Measurements from ENCODE around the gene PHF20.

Gene PHF20

GRCh38 chr20:35917077-35917476 is 145.3 kb downstream of the PHF20 start:
- no peak for TF ChIP-seq CTCF (IDR thresholded peaks at IDR 0.05; ENCODE audit: insufficient read depth, low read length, poor library complexity, severe bottlenecking)
- no peak for DNase-seq (ENCODE audit: extremely low read depth, insufficient read length)
- no peak overlapping the region for H3K4me3 ChIP-seq (replicated peaks; ENCODE audit: low read depth, low read length)
- no peaks in the 10 kb centered on the region for H3K27me3 ChIP-seq (replicated peaks; ENCODE audit: control insufficient read depth, insufficient read depth, low read length)
- peaks cover 14% of the 10 kb centered on the region for H3K36me3 ChIP-seq (ENCODE audit: control insufficient read depth, insufficient read depth, low read length)

- no peak for TF ChIP-seq CTCF (IDR thresholded peaks at IDR 0.05; ENCODE audit: insufficient read depth, low read length, poor library complexity, severe bottlenecking)
- Histone ChIP-seq H3K4me3 (replicated peaks; ENCODE audit: low read depth, low read length) (no peak overlapping the region), H3K27me3 (replicated peaks; ENCODE audit: control insufficient read depth, insufficient read depth, low read length) (no peaks in the 10 kb centered on the region), H3K36me3 (ENCODE audit: control insufficient read depth, insufficient read depth, low read length) (peaks cover 14% of the 10 kb centered on the region)
- DNase-seq (ENCODE audit: extremely low read depth, insufficient read length) = no peak
Measured at GRCh38 chr20:35918021-35918420, 146.2 kb downstream of the PHF20 start.

GRCh38 chr20:35920523-35920922 is 148.7 kb downstream of the PHF20 start:
- TF ChIP-seq CTCF (IDR thresholded peaks at IDR 0.05; ENCODE audit: insufficient read depth, low read length, poor library complexity, severe bottlenecking) = no peak
- Histone ChIP-seq H3K4me3 (replicated peaks; ENCODE audit: low read depth, low read length) (no peak overlapping the region), H3K27me3 (replicated peaks; ENCODE audit: control insufficient read depth, insufficient read depth, low read length) (no peaks in the 10 kb centered on the region), H3K36me3 (ENCODE audit: control insufficient read depth, insufficient read depth, low read length) (peaks cover 9% of the 10 kb centered on the region)
- no peak for DNase-seq (ENCODE audit: extremely low read depth, insufficient read length)

- Histone ChIP-seq H3K36me3 (ENCODE audit: control insufficient read depth, insufficient read depth, low read length) (peaks cover 12% of the 10 kb centered on the region), H3K4me3 (replicated peaks; ENCODE audit: low read depth, low read length) (no peak overlapping the region), H3K27me3 (replicated peaks; ENCODE audit: control insufficient read depth, insufficient read depth, low read length) (no peaks in the 10 kb centered on the region)
- no peak for TF ChIP-seq CTCF (IDR thresholded peaks at IDR 0.05; ENCODE audit: insufficient read depth, low read length, poor library complexity, severe bottlenecking)
- no peak for DNase-seq (ENCODE audit: extremely low read depth, insufficient read length)
Measured at GRCh38 chr20:35929301-35929700, 157.5 kb downstream of the PHF20 start.

- no peak overlapping the region for H3K4me3 ChIP-seq (replicated peaks; ENCODE audit: low read depth, low read length)
- TF ChIP-seq CTCF (IDR thresholded peaks at IDR 0.05; ENCODE audit: insufficient read depth, low read length, poor library complexity, severe bottlenecking) = no peak
- DNase-seq (ENCODE audit: extremely low read depth, insufficient read length) = no peak
- no peaks in the 10 kb centered on the region for H3K27me3 ChIP-seq (replicated peaks; ENCODE audit: control insufficient read depth, insufficient read depth, low read length)
- peaks cover 11% of the 10 kb centered on the region for H3K36me3 ChIP-seq (ENCODE audit: control insufficient read depth, insufficient read depth, low read length)
Measured at GRCh38 chr20:35934050-35934449, 162.2 kb downstream of the PHF20 start.

GRCh38 chr20:35939264-35939663 is 167.4 kb downstream of the PHF20 start:
- H3K4me3 ChIP-seq (replicated peaks; ENCODE audit: low read depth, low read length) = no peak overlapping the region
- DNase-seq (ENCODE audit: extremely low read depth, insufficient read length) = no peak
- TF ChIP-seq CTCF (IDR thresholded peaks at IDR 0.05; ENCODE audit: insufficient read depth, low read length, poor library complexity, severe bottlenecking) = no peak
- peaks cover 10% of the 10 kb centered on the region for H3K36me3 ChIP-seq (ENCODE audit: control insufficient read depth, insufficient read depth, low read length)
- H3K27me3 ChIP-seq (replicated peaks; ENCODE audit: control insufficient read depth, insufficient read depth, low read length) = no peaks in the 10 kb centered on the region
